GM21423 (cell line): ENCODE data around the gene SPRR1A.
"Not testable (repeated sequence)": the region's sequence is repeated elsewhere in the genome, so short reads cannot be mapped to it uniquely, and the experiment has no call there.

Experiments used
- ATAC-seq: cut with Tn5 transposase; IDR thresholded peaks from one replicate; pipeline ENCODE4 v1.9.1; 2021; ENCODE audit warnings: mild to moderate bottlenecking, moderate library complexity; ENCODE audit not compliant: unreplicated experiment

SPRR1A gene

GRCh38 chr1:152972196-152972886, 11.5 kb upstream of the SPRR1A start:
- ATAC-seq, result no peak

DNA sequence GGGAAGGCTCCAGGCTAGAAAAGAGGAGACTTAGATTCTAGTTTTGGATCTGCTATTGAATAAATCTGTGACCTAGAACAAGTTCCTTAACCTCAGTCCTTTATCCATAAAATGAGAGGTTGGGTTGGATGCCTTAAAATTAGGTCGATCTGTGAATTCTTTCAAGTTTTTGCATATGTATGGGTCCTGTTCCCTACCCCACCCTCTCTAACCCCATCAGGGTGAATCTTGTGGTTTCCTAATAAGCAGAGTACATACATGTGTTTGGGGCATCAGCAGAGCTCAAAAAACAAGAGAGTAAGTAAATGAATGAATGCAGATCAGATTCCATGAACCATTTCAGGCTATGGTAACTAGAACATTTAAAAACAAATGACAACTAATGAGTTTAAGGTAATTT, 7.2 kb upstream of the SPRR1A start:
- no peak for ATAC-seq

DNA sequence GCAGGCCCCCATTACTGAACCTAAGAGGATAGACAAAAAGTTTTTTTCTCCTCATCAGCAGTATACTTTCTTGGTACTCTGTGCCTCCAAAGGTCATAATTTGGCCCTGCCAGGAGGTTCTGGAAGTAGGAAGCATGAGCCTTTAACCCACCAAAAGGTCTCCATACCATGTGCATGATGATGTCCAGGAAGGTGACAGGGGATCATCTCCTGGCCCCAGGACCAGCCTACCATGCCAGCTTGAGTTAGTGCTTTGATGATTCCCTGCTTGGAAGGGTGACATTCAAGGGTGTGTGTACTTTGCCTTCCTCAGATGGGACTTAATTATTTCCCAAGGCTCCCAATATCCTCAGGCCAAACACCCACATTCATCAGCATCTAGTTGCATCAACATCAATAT, 6.3 kb upstream of the SPRR1A start:
- no peak for ATAC-seq

DNA sequence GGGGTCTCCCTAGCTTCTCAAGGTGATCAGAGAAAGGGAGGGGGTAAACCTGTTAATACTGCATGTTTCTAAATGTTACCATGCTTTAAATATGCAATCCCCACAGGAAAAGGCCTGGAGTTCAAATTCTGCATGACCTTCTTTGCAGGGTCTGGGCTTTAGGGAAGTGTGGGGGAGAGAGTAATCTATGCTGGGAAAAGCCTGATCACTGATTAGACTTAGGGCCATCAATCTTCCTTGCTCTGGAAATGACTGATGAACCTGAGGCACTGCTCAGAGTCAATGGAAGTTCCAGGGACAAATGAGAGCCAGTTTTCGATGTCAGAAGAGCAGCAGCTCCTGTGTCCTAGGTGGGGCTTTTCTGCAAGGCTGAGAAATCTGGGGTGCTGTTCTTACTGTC, 3.2 kb upstream of the SPRR1A start:
- ATAC-seq, result no peak

GRCh38 chr1:152981146-152981871, 2.6 kb upstream of the SPRR1A start:
- ATAC-seq, result no peak

- ATAC-seq, result no peak
Measured at GRCh38 chr1:152982076-152982475, 1.8 kb upstream of the SPRR1A start.

GRCh38 chr1:152983234-152983633, 647 bp upstream of the SPRR1A start:
- ATAC-seq, result no peak

DNA sequence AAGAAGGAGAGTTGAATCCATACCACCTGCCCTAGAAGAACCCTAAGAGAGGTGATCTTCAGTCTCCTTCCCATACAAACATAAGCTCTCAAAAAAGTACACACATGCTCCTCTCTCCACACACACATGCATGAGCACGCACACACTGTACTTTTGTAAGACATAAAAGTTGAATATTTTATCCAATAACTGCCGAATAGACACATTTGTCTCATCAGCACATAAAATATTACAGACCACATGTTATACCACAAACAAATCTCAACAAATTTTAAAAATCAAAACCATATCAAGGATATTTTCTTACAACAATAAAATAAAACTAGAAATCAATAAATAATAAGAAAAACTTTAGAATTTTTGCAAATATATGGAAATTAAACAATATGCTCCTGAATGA, 2.7 kb downstream of the SPRR1A start:
- ATAC-seq, result no peak

DNA sequence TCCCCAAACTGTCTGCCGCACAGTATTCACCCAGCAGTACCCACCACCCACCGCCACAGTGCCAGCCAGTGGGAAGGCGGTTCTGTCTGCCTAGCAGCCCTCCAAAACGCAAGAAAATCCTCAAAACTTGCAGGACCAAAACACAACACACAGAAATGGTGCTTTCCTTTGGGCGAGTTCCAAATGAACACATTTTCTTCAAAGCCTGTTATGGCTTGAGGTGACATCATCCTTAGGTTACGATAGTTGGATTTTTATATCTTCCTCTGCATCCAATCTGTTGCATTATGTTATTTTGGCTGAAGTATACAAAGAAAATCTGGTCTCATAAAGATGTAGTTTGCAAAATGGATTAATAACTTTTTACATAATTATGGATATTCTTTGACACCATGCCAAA, 9.3 kb downstream of the SPRR1A start:
- no peak for ATAC-seq

DNA sequence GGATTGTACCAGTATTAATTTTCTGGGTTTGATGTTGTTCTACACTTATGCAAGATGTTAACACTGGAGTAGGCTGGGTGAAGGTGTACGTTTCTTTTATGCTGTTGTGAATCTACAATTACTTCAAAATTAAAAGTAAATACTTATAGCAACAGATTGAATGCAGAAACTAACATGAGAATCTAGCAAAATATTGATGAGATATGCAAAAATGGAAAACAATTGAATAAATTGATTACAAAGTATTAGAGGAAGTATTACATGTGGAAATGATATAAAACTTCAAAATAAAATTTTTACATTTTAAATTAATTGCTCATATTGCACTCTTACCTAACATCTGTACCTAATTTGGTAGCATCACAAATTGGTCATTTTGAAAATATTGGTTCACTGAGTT, 12.0 kb downstream of the SPRR1A start:
- no peak for ATAC-seq

GRCh38 chr1:152996633-152997400, 12.9 kb downstream of the SPRR1A start:
- no peak for ATAC-seq

GRCh38 chr1:152997901-152998300, 14.0 kb downstream of the SPRR1A start:
- no peak for ATAC-seq

- no peak for ATAC-seq
Measured at GRCh38 chr1:152998476-152998875, 14.6 kb downstream of the SPRR1A start.

DNA sequence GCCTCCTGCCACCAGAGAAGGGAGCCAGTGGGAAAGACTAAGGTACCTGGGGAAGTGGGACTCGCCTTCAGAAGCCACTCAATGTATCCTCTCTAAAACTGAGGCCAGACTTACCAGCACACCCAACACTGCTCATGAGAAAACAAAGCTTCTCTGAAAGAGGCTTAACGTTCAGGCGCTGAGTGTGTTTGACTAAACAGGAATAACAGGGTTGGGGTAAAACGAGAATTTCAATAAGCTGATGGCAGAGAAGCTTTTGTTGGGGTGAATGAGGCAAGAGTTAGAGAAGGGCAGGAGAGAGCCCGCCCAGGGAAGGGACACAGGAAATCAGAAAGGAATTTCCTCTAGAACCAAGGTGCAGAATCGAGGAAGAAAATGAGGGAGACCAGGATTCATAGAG, 15.9 kb downstream of the SPRR1A start:
- ATAC-seq, result no peak

- ATAC-seq, result no peak
Measured at GRCh38 chr1:153000294-153000693, 16.4 kb downstream of the SPRR1A start.

DNA sequence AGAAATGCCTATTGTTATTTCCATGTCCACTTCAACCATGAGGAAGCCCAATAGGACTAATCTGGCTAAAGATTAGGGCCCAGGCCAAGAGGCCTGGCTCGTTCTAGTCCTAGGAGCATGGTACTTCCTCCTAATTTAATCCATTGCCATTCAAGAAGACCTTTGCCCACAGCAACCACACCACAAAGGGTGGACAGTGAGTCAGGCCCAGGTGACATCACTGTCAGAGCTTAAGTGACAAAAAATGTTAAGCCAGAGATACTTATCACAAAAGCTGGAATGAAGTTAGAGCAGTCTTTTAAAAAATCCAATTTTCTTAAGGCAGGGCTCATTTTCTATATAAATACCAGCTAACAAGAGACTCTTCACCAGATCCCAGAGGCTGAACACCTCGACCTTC, 17.5 kb downstream of the SPRR1A start, which contains the start of gene SPRR3:
Gene SPRR3 (plus strand): TSS at position 368 of the 400 bp plus-strand sequence. CDS start 1,272 bp downstream, outside the sequence.
- no peak for ATAC-seq

DNA sequence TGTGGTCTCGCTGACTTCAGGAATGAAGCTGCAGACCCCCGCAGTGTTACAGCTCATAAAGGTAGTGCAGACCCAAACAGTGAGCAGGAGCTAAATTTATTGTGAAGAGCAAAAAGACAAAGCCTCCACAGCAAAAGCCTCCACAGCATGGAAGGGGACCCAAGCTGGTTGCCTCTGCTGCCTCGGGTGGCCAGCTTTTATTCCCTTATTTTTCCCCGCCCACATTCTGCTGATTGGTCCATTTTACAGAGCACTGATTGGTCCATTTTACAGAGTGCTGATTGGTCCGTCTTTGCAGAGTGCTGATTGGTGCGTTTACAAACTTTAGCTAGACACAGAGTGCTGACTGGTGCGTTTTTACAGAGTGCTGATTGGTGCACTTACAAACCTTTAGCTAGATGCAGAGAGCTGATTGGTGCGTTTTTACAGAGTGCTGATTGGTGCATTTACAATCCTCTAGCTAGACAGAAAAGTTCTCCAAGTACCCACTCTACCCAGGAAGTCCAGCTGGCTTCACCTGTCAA, 27.4 kb downstream of the SPRR1A start:
- not testable (repeated sequence) for ATAC-seq

GRCh38 chr1:153021829-153022228, 37.9 kb downstream of the SPRR1A start:
- not testable (repeated sequence) for ATAC-seq

DNA sequence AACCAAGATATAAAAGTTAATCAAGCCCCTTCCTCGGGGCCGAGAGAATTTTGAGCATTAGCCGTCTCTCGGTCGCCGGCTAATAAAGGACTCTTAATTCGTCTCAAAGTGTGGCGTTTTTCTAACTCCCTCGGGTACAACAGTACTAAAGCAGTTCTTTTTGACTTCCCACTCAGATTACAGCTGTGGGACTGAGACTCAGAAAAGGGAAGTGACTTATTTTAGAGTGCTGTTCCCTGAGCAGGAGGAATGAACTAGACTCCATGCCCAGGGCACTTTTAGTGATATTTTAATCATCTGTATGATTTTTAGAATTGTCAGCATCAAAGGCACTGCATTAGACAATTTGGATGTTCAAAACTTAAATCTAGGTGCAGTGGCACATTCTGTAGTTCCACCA, 38.5 kb downstream of the SPRR1A start:
- not testable (repeated sequence) for ATAC-seq

GRCh38 chr1:153023109-153023508, 39.2 kb downstream of the SPRR1A start:
- no peak for ATAC-seq

DNA sequence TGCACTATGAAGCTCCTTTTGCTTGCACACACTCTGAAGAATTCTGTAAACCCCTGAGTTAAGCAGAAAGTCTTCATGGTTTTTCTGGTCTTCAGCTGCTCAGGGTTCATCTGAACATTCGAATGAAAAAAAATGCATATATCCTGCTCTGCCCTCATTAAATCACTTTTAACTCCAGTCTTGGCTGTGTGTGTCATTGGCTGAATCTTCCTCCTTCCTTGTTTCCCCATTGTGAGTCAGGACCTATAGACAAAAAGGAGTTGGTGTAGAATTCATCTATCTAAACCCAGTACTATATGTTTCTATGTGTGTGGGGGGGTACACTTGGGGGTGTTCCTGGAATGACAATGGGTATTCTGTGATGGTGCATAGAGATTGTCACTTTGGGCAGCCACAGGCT, 40.5 kb downstream of the SPRR1A start:
- no peak for ATAC-seq
